Vagina (tissue), 2 donors: ENCODE measurements around the gene PAN2. TPM values are rescaled to one million over a fixed set of nuclear protein-coding genes. Genes with fewer than 3 reads are reported as not detected.

Experiments
- DNase-seq, 2 donors: peaks; one replicate each; pipeline ENCODE4 v3.0.0-alpha.2; 2017; ENCODE audit errors: extremely low spot score in 2 of 2
- H3K27ac ChIP-seq: fragments of 200-600 bp; sonication (generic); one replicate; pipeline ENCODE4 v1.5.1; 2019
- H3K27me3 ChIP-seq: fragments of 200-600 bp; sonication (generic); one replicate; pipeline ENCODE4 v1.5.1; 2019
- H3K36me3 ChIP-seq, 2 donors: fragments of 200-600 bp; sonication (generic); one replicate each; pipeline ENCODE4 v1.5.1; 2017 to 2019
- H3K4me1 ChIP-seq: fragments of 200-600 bp; sonication (generic); one replicate; pipeline ENCODE4 v1.5.1; 2019
- H3K4me3 ChIP-seq, 2 donors: fragments of 200-600 bp; sonication (generic); 1 replicate in 1 of 2; 2 replicates in 1 of 2; pipeline ENCODE4 v1.5.1; 2016 to 2019
- H3K9me3 ChIP-seq: fragments of 200-600 bp; sonication (generic); one replicate; pipeline ENCODE4 v1.5.1; 2019
- POLR2A ChIP-seq, 2 donors: fragments of 450-650 bp; IDR thresholded peaks; one replicate each; pipeline ENCODE4 v1.6.1; 2017; ENCODE audit warnings: antibody characterized with exemption in 2 of 2, mild to moderate bottlenecking in 2 of 2, moderate library complexity in 2 of 2
- POLR2AphosphoS5 ChIP-seq, 2 donors: sonication (generic); formaldehyde crosslinking; IDR thresholded peaks; one replicate each; pipeline ENCODE4 v1.9.0; 2017; ENCODE audit warnings: antibody characterized with exemption in 2 of 2, mild to moderate bottlenecking in 2 of 2, low read depth in 1 of 2; ENCODE audit not compliant: insufficient read depth in 1 of 2
- intact Hi-C: fragments of 100-400 bp; cut with DNase I; formaldehyde crosslinking; loops from one replicate; pipeline ENCODE4 v1.15.1; 2023
- total RNA-seq: library from RNA; depleted of rRNA; stranded (reverse); fragments of >200 nt; gene quantifications from one replicate; pipeline ENCODE4 v1.2.3, GENCODE V29; 2016
- TF ChIP-seq, protein P1 (sequence below), 3 experiments: fragments of 450-650 bp in 2 of 3; fragments of 200-600 bp in 1 of 3; sonication (generic) in 1 of 3; IDR thresholded peaks; one replicate each; pipeline ENCODE4 v1.5.1; 2017 to 2019; ENCODE audit warnings: antibody characterized with exemption in 3 of 3, mild to moderate bottlenecking in 2 of 3, moderate library complexity in 2 of 3

PAN2 gene
- total RNA-seq, 1 donor from 2014 or later: 37.6 TPM

GRCh38 chr12:56362130-56363059, 28.6 kb upstream of the PAN2 start, which contains the start of gene APOF:
Gene APOF, minus strand, starts transcription at chr12:56362857. Its CDS starts 112 bp downstream, at chr12:56362745.
- peaks cover 15% of the 10 kb centered on the region for H3K4me1 ChIP-seq
- TF ChIP-seq POLR2AphosphoS5 (IDR thresholded peaks at IDR 0.05; ENCODE audit: insufficient read depth in 1 of 2, low read depth in 1 of 2) (no peak), POLR2A (IDR thresholded peaks at IDR 0.05) (no peak)
- DNase-seq: no peak
- H3K4me3 ChIP-seq: no peak within 1 kb of the TSS
- H3K9me3 ChIP-seq: no peaks in the 10 kb centered on the region
- no peaks in the 10 kb centered on the region for H3K27me3 ChIP-seq
- intact Hi-C loops: loop anchor here (1.0 kb wide), 1 partner anchor 47 kb away; the partner anchor contains the start of gene CNPY2
- no peak within 1 kb of the TSS for H3K27ac ChIP-seq
- H3K36me3 ChIP-seq: no peaks in the 10 kb centered on the region

GRCh38 chr12:56361487-56362129, 27.8 kb upstream of the PAN2 start:
- no peak overlapping the region for H3K4me3 ChIP-seq
- H3K4me1 ChIP-seq: peaks cover 23% of the 10 kb centered on the region
- TF ChIP-seq POLR2A (IDR thresholded peaks at IDR 0.05): no peak
- TF ChIP-seq, protein P1, sequence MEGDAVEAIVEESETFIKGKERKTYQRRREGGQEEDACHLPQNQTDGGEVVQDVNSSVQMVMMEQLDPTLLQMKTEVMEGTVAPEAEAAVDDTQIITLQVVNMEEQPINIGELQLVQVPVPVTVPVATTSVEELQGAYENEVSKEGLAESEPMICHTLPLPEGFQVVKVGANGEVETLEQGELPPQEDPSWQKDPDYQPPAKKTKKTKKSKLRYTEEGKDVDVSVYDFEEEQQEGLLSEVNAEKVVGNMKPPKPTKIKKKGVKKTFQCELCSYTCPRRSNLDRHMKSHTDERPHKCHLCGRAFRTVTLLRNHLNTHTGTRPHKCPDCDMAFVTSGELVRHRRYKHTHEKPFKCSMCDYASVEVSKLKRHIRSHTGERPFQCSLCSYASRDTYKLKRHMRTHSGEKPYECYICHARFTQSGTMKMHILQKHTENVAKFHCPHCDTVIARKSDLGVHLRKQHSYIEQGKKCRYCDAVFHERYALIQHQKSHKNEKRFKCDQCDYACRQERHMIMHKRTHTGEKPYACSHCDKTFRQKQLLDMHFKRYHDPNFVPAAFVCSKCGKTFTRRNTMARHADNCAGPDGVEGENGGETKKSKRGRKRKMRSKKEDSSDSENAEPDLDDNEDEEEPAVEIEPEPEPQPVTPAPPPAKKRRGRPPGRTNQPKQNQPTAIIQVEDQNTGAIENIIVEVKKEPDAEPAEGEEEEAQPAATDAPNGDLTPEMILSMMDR (IDR thresholded peaks at IDR 0.05): no peak
- H3K27me3 ChIP-seq: no peaks in the 10 kb centered on the region
- intact Hi-C loops: loop anchor here (1.0 kb wide), 1 partner anchor 46 kb away; the partner anchor contains the start of gene CNPY2
- H3K9me3 ChIP-seq: no peaks in the 10 kb centered on the region
- H3K27ac ChIP-seq: no peak overlapping the region
- DNase-seq: no peak
- H3K36me3 ChIP-seq: no peaks in the 10 kb centered on the region

- peaks cover 3 to 14% of the 10 kb centered on the region in 2 donors for H3K36me3 ChIP-seq
- H3K4me3 ChIP-seq: peak within 1 kb of the TSS; percentile 73 to 79
- no peaks in the 10 kb centered on the region for H3K27me3 ChIP-seq
- intact Hi-C loops: no loop called here
- peak within 1 kb of the TSS; percentile 86 for H3K27ac ChIP-seq
- H3K9me3 ChIP-seq: no peaks in the 10 kb centered on the region
- H3K4me1 ChIP-seq: peaks cover 25% of the 10 kb centered on the region
- peak; percentile 100 for DNase-seq
- peak; percentile 93 to 100 for TF ChIP-seq POLR2AphosphoS5 (IDR thresholded peaks at IDR 0.05; ENCODE audit: insufficient read depth in 1 of 2, low read depth in 1 of 2)
- TF ChIP-seq, protein P1 (IDR thresholded peaks at IDR 0.05): no peak
- TF ChIP-seq POLR2A (IDR thresholded peaks at IDR 0.05): peak in 1 of 2 donors; percentile 48
Observed at GRCh38 chr12:56359851-56360767, 26.3 kb upstream of the PAN2 start, which contains the start of gene STAT2. Gene STAT2, minus strand, starts transcription at chr12:56360107. Its CDS starts 3,536 bp downstream, at chr12:56356571.

DNA sequence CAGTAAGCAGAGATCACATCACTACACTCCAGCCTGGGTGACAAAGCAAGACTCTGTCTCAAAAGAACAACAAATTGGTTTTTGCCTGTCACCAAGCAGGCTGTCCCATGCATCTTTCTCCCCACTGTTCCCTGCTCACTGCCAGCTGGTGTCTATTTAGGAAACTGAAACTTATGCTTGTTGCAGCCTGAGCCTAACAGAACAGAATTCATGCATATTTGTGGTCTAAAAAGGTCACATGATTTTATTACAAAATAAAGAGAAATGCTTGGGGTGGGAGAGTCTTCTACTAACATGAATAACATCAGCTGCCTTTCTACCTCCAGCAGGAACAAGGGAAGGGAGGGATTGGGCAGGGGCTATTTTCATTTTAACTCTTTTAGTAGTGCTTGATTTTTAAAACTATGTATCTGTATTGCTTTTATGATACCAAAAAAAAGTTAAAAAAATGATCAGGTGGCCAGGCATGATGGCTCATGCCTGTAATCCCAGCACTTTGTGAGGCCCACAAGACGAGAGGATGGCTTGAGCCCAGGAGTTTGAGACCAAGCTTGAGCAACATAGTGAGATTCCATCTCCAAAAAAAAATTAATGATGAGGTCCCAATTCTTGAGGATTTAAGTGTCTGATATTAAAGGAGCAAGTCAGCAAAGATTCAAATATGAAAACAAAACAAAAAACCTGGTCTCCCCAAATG, 25.2 kb upstream of the PAN2 start:
- TF ChIP-seq POLR2A (IDR thresholded peaks at IDR 0.05) (no peak), POLR2AphosphoS5 (IDR thresholded peaks at IDR 0.05; ENCODE audit: insufficient read depth in 1 of 2, low read depth in 1 of 2) (peak in 1 of 2 donors; percentile 73)
- TF ChIP-seq, protein P1 (IDR thresholded peaks at IDR 0.05): no peak
- Histone ChIP-seq H3K36me3 (peaks cover 6 to 25% of the 10 kb centered on the region in 2 donors), H3K9me3 (no peaks in the 10 kb centered on the region), H3K27me3 (no peaks in the 10 kb centered on the region), H3K4me1 (peaks cover 25% of the 10 kb centered on the region), H3K27ac (peak overlapping the region; percentile 86), H3K4me3 (peak overlapping the region; percentile 73 to 79)
- DNase-seq: no peak
- intact Hi-C loops: no loop called here
